ENCODE results near the gene CNTNAP2.

GRCh38 chr7:147771344-147771743 lies 1654.7 kb downstream of the CNTNAP2 start:
- TF ChIP-seq CTCF (conservative IDR thresholded peaks at IDR 0.05; ENCODE audit: low read length) = no peak
- no peak for TF ChIP-seq EZH2phosphoT487 (IDR thresholded peaks at IDR 0.05; ENCODE audit: borderline replicate concordance, low read depth, low read length)
